C4-2B (cell line): ENCODE results near the gene FAM3A.

Source experiments
- ZFX ChIP-seq: fragments of 450-650 bp; IDR thresholded peaks from 2 replicates; pipeline ENCODE4 v1.6.1; 2017
- TF ChIP-seq, protein P1 (sequence below): fragments of 450-650 bp; conservative IDR thresholded peaks from 2 replicates; pipeline ENCODE4 v1.5.1; 2017; ENCODE audit warnings: mild to moderate bottlenecking

- TF ChIP-seq, protein P1, sequence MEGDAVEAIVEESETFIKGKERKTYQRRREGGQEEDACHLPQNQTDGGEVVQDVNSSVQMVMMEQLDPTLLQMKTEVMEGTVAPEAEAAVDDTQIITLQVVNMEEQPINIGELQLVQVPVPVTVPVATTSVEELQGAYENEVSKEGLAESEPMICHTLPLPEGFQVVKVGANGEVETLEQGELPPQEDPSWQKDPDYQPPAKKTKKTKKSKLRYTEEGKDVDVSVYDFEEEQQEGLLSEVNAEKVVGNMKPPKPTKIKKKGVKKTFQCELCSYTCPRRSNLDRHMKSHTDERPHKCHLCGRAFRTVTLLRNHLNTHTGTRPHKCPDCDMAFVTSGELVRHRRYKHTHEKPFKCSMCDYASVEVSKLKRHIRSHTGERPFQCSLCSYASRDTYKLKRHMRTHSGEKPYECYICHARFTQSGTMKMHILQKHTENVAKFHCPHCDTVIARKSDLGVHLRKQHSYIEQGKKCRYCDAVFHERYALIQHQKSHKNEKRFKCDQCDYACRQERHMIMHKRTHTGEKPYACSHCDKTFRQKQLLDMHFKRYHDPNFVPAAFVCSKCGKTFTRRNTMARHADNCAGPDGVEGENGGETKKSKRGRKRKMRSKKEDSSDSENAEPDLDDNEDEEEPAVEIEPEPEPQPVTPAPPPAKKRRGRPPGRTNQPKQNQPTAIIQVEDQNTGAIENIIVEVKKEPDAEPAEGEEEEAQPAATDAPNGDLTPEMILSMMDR, result no peak
- TF ChIP-seq ZFX, result no peak
These were observed 26.9 kb downstream of the FAM3A start for GRCh38 chrX:154489182-154489581.
